ENCODE measurements around the gene STX18. TPM values are rescaled to one million over a fixed set of nuclear protein-coding genes. Genes with fewer than 3 reads are reported as not detected.

Gene STX18
- total and polyA plus RNA-seq, 2 donors from 2014 or later, result 37.2 to 66.8 TPM

DNA sequence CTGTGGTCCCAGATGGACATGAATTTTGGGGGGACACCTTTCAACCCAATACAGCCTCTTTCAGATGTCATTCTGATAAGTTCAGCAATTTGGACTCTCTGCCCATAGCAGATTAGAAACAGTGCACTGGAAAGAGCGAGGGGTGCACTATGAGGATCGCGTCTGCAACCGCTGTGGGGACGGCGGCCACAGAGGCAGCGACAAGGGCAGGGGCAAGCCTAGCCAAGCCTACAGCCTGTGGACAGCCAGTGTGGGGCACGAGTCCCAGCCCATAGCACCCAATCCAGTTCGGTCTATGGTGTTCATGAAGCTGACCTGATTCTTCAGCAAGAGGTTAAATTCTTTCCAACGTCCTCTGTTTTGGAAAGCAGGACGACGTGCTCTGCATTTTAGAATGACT lies 164.7 kb downstream of the STX18 start:
- H3K4me1 ChIP-seq (ENCODE audit: control insufficient read depth in 2 of 3, insufficient read depth in 2 of 3, low read depth in 1 of 3, low read length in 3 of 3), result no peaks in the 10 kb centered on the region
- no peak for FAIRE-seq
- no peaks in the 10 kb centered on the region for H3K27me3 ChIP-seq (ENCODE audit: control insufficient read depth, insufficient read depth, low read length)

DNA sequence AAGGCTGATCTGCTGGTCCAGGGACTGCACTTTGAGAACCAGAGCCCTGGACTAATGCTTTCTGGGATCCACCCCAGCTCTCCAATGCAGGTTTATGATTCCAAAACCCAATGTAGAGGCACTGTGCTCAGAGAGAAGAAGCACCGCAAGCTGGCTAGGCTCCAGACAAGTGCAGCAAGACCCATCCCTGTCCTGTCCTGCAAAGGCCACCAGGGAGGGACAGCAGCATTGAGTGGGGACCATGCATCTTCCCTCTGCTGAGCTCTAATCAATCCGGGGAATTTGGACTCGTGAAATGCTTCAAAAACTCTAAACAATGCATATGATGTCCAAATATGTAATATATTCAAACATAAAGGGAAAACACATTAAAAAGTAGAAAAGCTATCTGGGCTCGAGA lies 165.8 kb downstream of the STX18 start:
- H3K4me3 ChIP-seq (ENCODE audit: low read length in 3 of 3), result no peak overlapping the region
- no peaks in the 10 kb centered on the region for H3K9me3 ChIP-seq (ENCODE audit: control insufficient read depth in 2 of 3, insufficient read depth in 1 of 3, low read length in 3 of 3)
- DNase-seq (no peak), FAIRE-seq (no peak)
- H3K27ac ChIP-seq (ENCODE audit: low read depth in 2 of 2, low read length in 2 of 2), result no peak overlapping the region
- intact Hi-C loops (cut with DNase I), result no loop called here
- no peaks in the 10 kb centered on the region for H3K36me3 ChIP-seq (ENCODE audit: control insufficient read depth in 2 of 3, insufficient read depth in 3 of 3, low read length in 3 of 3)
- no peak for TF ChIP-seq CTCF (IDR thresholded peaks at IDR 0.05; ENCODE audit: borderline replicate concordance, extremely low read depth, insufficient read depth)
- H3K4me1 ChIP-seq (ENCODE audit: control insufficient read depth in 2 of 3, insufficient read depth in 2 of 3, low read depth in 1 of 3, low read length in 3 of 3), result no peaks in the 10 kb centered on the region
- H3K9ac ChIP-seq (ENCODE audit: low read length in 3 of 3), result no peak overlapping the region
- no peaks in the 10 kb centered on the region for H3K27me3 ChIP-seq (ENCODE audit: control insufficient read depth, insufficient read depth, low read length)

More for the DNA sequence above, 164.7 kb downstream of the STX18 start:
- TF ChIP-seq CTCF (IDR thresholded peaks at IDR 0.05; ENCODE audit: borderline replicate concordance, extremely low read depth, insufficient read depth), result no peak
- Histone ChIP-seq H3K9me3 (ENCODE audit: control insufficient read depth in 2 of 3, insufficient read depth in 1 of 3, low read length in 3 of 3) (no peaks in the 10 kb centered on the region), H3K4me3 (ENCODE audit: low read length in 3 of 3) (no peak overlapping the region), H3K27ac (ENCODE audit: low read depth in 2 of 2, low read length in 2 of 2) (no peak overlapping the region), H3K36me3 (ENCODE audit: control insufficient read depth in 2 of 3, insufficient read depth in 3 of 3, low read length in 3 of 3) (no peaks in the 10 kb centered on the region), H3K9ac (ENCODE audit: low read length in 3 of 3) (no peak overlapping the region)
- intact Hi-C loops (cut with DNase I), result no loop called here
- no peak for DNase-seq

DNA sequence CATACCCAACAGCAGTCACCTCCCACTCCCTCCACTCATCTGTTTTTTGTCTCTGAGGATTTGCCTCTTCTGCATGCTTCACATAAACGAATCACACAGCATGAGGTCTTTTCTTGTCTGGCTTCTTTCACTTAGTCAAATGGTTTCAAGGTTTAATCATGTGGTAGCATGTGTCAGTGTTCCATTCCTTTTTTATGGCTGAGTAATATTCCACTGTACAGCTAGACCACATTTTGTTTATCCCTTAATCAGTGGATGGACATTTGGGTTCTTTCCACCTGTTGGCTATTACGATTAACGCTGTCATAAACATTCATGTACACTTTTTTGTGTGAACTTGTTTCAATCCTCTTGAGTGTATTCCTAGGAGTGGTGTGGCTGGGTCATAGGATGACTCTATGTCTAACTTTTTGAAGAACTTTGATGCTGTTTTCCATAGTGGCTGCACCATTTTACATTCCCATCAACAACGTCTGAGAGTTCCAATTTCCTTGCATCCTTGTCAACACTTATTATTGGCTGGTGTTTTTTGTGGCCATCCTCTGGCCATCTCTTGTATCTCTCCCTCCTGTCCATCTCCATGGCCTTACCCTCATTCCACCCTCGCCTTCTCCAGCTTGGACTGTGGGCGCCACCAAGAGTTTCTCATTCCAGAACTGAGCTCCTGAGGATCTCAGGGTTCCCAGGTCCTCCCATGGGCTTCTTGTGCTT lies 167.3 kb downstream of the STX18 start:
- DNase-seq (no peak), FAIRE-seq (no peak)
- intact Hi-C loops (cut with DNase I), result no loop called here
- no peak overlapping the region for H3K4me3 ChIP-seq (ENCODE audit: low read length in 3 of 3)
- no peaks in the 10 kb centered on the region for H3K36me3 ChIP-seq (ENCODE audit: control insufficient read depth in 2 of 3, insufficient read depth in 3 of 3, low read length in 3 of 3)
- H3K9ac ChIP-seq (ENCODE audit: low read length in 3 of 3), result no peak overlapping the region
- H3K4me1 ChIP-seq (ENCODE audit: control insufficient read depth in 2 of 3, insufficient read depth in 2 of 3, low read depth in 1 of 3, low read length in 3 of 3), result no peaks in the 10 kb centered on the region
- TF ChIP-seq CTCF (IDR thresholded peaks at IDR 0.05; ENCODE audit: borderline replicate concordance, extremely low read depth, insufficient read depth), result no peak
- H3K27ac ChIP-seq (ENCODE audit: low read depth in 2 of 2, low read length in 2 of 2), result no peak overlapping the region
- H3K27me3 ChIP-seq (ENCODE audit: control insufficient read depth, insufficient read depth, low read length), result no peaks in the 10 kb centered on the region
- no peaks in the 10 kb centered on the region for H3K9me3 ChIP-seq (ENCODE audit: control insufficient read depth in 2 of 3, insufficient read depth in 1 of 3, low read length in 3 of 3)

Other genes starting within 250 kb of the STX18 start
- 9.5 TPM for gene NSG1, start 154.9 kb downstream of the STX18 start, total RNA-seq
- 4.7 TPM for gene NSG1, start 154.9 kb downstream of the STX18 start, polyA plus RNA-seq (ENCODE audit: insufficient read depth, low read depth, low replicate concordance)